ENCODE data around the gene PGM5. TPM values are rescaled to one million over a fixed set of nuclear protein-coding genes. Genes with fewer than 3 reads are reported as not detected.

PGM5 gene
- total RNA-seq, 3 donors from 2014 or later: 11.2 to 535 (median 22.6) TPM

GRCh38 chr9:68492806-68493205 lies 136.4 kb downstream of the PGM5 start:
- no peak for TF ChIP-seq CTCF (IDR thresholded peaks at IDR 0.05)
- Histone ChIP-seq H3K4me3 (no peak overlapping the region), H3K9me3 (no peaks in the 10 kb centered on the region), H3K4me1 (ENCODE audit: low read depth) (no peaks in the 10 kb centered on the region), H3K36me3 (ENCODE audit: low read depth) (no peaks in the 10 kb centered on the region)
- no peak for DNase-seq
- intact Hi-C loops (cut with DNase I, micrococcal nuclease): no loop called here
- ATAC-seq: no peak

- intact Hi-C loops (cut with DNase I, micrococcal nuclease): no loop called here
- Histone ChIP-seq H3K4me1 (ENCODE audit: low read depth) (no peaks in the 10 kb centered on the region), H3K36me3 (ENCODE audit: low read depth) (no peaks in the 10 kb centered on the region), H3K9me3 (no peaks in the 10 kb centered on the region), H3K4me3 (no peak overlapping the region)
- no peak for TF ChIP-seq CTCF (IDR thresholded peaks at IDR 0.05)
- no peak for ATAC-seq
- DNase-seq: no peak
These were observed 137.1 kb downstream of the PGM5 start for GRCh38 chr9:68493541-68493940.

GRCh38 chr9:68493958-68494577 lies 137.7 kb downstream of the PGM5 start:
- Histone ChIP-seq H3K4me1 (ENCODE audit: low read depth) (no peaks in the 10 kb centered on the region), H3K9me3 (no peaks in the 10 kb centered on the region), H3K4me3 (no peak overlapping the region), H3K36me3 (ENCODE audit: low read depth) (no peaks in the 10 kb centered on the region)
- ATAC-seq (no peak), DNase-seq (no peak)
- intact Hi-C loops (cut with DNase I, micrococcal nuclease): no loop called here
- TF ChIP-seq CTCF (IDR thresholded peaks at IDR 0.05): no peak

- no peak for ATAC-seq
- H3K4me1 ChIP-seq (ENCODE audit: low read depth): no peaks in the 10 kb centered on the region
- DNase-seq: no peak
- H3K9me3 ChIP-seq: no peaks in the 10 kb centered on the region
- intact Hi-C loops (cut with DNase I, micrococcal nuclease): no loop called here
- H3K4me3 ChIP-seq: no peak overlapping the region
- no peaks in the 10 kb centered on the region for H3K36me3 ChIP-seq (ENCODE audit: low read depth)
- TF ChIP-seq CTCF (IDR thresholded peaks at IDR 0.05): no peak
These were observed 138.8 kb downstream of the PGM5 start for GRCh38 chr9:68495247-68495646.

GRCh38 chr9:68496356-68496755 lies 139.9 kb downstream of the PGM5 start:
- no peak for TF ChIP-seq CTCF (IDR thresholded peaks at IDR 0.05)
- no peak for DNase-seq
- ATAC-seq: no peak
- Histone ChIP-seq H3K36me3 (ENCODE audit: low read depth) (no peaks in the 10 kb centered on the region), H3K9me3 (no peaks in the 10 kb centered on the region), H3K4me3 (no peak overlapping the region), H3K4me1 (ENCODE audit: low read depth) (no peaks in the 10 kb centered on the region)
- intact Hi-C loops (cut with DNase I, micrococcal nuclease): no loop called here

GRCh38 chr9:68497629-68498028 lies 141.2 kb downstream of the PGM5 start:
- Histone ChIP-seq H3K4me1 (ENCODE audit: low read depth) (no peaks in the 10 kb centered on the region), H3K9me3 (no peaks in the 10 kb centered on the region), H3K36me3 (ENCODE audit: low read depth) (no peaks in the 10 kb centered on the region), H3K4me3 (no peak overlapping the region)
- intact Hi-C loops (cut with DNase I, micrococcal nuclease): no loop called here
- TF ChIP-seq CTCF (IDR thresholded peaks at IDR 0.05): no peak
- ATAC-seq: no peak
- DNase-seq: no peak

Measured in mucosa of descending colon (tissue), 3 donors.